HG03565 (cell line): ENCODE data around the gene GNL3.
"Not testable (repeated sequence)": the region's sequence is repeated elsewhere in the genome, so short reads cannot be mapped to it uniquely, and the experiment has no call there.

Source experiments
- ATAC-seq: cut with Tn5 transposase; IDR thresholded peaks from one replicate; pipeline ENCODE4 v1.9.1; 2021; ENCODE audit warnings: mild to moderate bottlenecking, moderate library complexity; ENCODE audit not compliant: unreplicated experiment

Gene GNL3

GRCh38 chr3:52719618-52720017 is 33.8 kb downstream of the GNL3 start:
- no peak for ATAC-seq

GRCh38 chr3:52721002-52721729 is 35.3 kb downstream of the GNL3 start:
- no peak for ATAC-seq

- no peak for ATAC-seq
Measured at GRCh38 chr3:52721730-52722008, 35.8 kb downstream of the GNL3 start.

- ATAC-seq = no peak
Measured at GRCh38 chr3:52722491-52722890, 36.7 kb downstream of the GNL3 start.

GRCh38 chr3:52723935-52724334 is 38.1 kb downstream of the GNL3 start:
- ATAC-seq = no peak

- no peak for ATAC-seq
Measured at GRCh38 chr3:52724511-52724910, 38.7 kb downstream of the GNL3 start.

- not testable (repeated sequence) for ATAC-seq
Measured at GRCh38 chr3:52728753-52729152, 42.9 kb downstream of the GNL3 start.

GRCh38 chr3:52730681-52731080 is 44.8 kb downstream of the GNL3 start:
- no peak for ATAC-seq

GRCh38 chr3:52731590-52731989 is 45.8 kb downstream of the GNL3 start:
- no peak for ATAC-seq

- no peak for ATAC-seq
Measured at GRCh38 chr3:52733256-52733891, 47.5 kb downstream of the GNL3 start.

- ATAC-seq = no peak
Measured at GRCh38 chr3:52739730-52740129, 53.9 kb downstream of the GNL3 start.

- no peak for ATAC-seq
Measured at GRCh38 chr3:52742418-52743041, 56.7 kb downstream of the GNL3 start.

- ATAC-seq = no peak
Measured at GRCh38 chr3:52743152-52743551, 57.3 kb downstream of the GNL3 start.

- ATAC-seq = no peak
Measured at GRCh38 chr3:52743721-52744120, 57.9 kb downstream of the GNL3 start.
